Stimulated activated memory B cell treated with anti-CD40 and anti-IgM and Interleukin-4, amounts not matched to agents 10 μg/mL and 1 μg/mL and 100 μg/mL, for 72 hours (primary cell): ENCODE measurements around the gene ATG9B.
"Not testable (repeated sequence)": the region's sequence is repeated elsewhere in the genome, so short reads cannot be mapped to it uniquely, and the experiment has no call there.

Experiments
- ATAC-seq: fragments of 150-1000 bp; cut with Tn5 transposase; 2 replicates; pipeline ENCODE4 v1.10.0; 2021
- H3K27ac Mint-ChIP-seq: one replicate; pipeline ENCODE4 v1.8.0; 2022; ENCODE audit warnings: mild to moderate bottlenecking, mixed read lengths
- H3K27me3 Mint-ChIP-seq: one replicate; pipeline ENCODE4 v1.8.0; 2022; ENCODE audit warnings: mixed read lengths
- H3K36me3 Mint-ChIP-seq: one replicate; pipeline ENCODE4 v1.8.0; 2022; ENCODE audit warnings: mixed read lengths
- H3K4me1 Mint-ChIP-seq: one replicate; pipeline ENCODE4 v1.8.0; 2022; ENCODE audit warnings: mixed read lengths
- H3K4me3 Mint-ChIP-seq: one replicate; pipeline ENCODE4 v1.8.0; 2022; ENCODE audit warnings: mild to moderate bottlenecking, moderate library complexity, mixed read lengths
- H3K9me3 Mint-ChIP-seq: one replicate; pipeline ENCODE4 v1.8.0; 2022; ENCODE audit warnings: mixed read lengths

ATG9B gene

GRCh38 chr7:151032936-151033863 is 8.9 kb upstream of the ATG9B start:
- Mint-ChIP-seq H3K27ac (no peak overlapping the region), H3K9me3 (no peaks in the 10 kb centered on the region), H3K36me3 (peaks cover 30% of the 10 kb centered on the region), H3K27me3 (no peaks in the 10 kb centered on the region), H3K4me3 (no peak overlapping the region), H3K4me1 (peaks cover 16% of the 10 kb centered on the region)
- no peak for ATAC-seq

GRCh38 chr7:151031011-151031410 is 6.7 kb upstream of the ATG9B start:
- no peak for ATAC-seq
- Mint-ChIP-seq H3K36me3 (peaks cover 18% of the 10 kb centered on the region), H3K27ac (no peak overlapping the region), H3K4me1 (peaks cover 22% of the 10 kb centered on the region), H3K4me3 (no peak overlapping the region), H3K9me3 (no peaks in the 10 kb centered on the region), H3K27me3 (no peaks in the 10 kb centered on the region)

- Mint-ChIP-seq H3K36me3 (peaks cover 10% of the 10 kb centered on the region), H3K9me3 (no peaks in the 10 kb centered on the region), H3K4me3 (peak overlapping the region; percentile 96), H3K4me1 (peaks cover 22% of the 10 kb centered on the region), H3K27me3 (no peaks in the 10 kb centered on the region), H3K27ac (peak overlapping the region; percentile 86)
- ATAC-seq = no peak
Measured at GRCh38 chr7:151028948-151029501, 4.7 kb upstream of the ATG9B start.

GRCh38 chr7:151028131-151028947 is 4.0 kb upstream of the ATG9B start, which contains the start of gene ABCB8:
Gene ABCB8 (plus strand): TSS chr7:151028450. CDS start chr7:151028516, 66 bp downstream.
- Mint-ChIP-seq H3K27ac (peak within 1 kb of the TSS; percentile 86), H3K9me3 (no peaks in the 10 kb centered on the region), H3K4me3 (peak within 1 kb of the TSS; percentile 96), H3K4me1 (peaks cover 22% of the 10 kb centered on the region), H3K27me3 (peaks cover 1% of the 10 kb centered on the region), H3K36me3 (peaks cover 10% of the 10 kb centered on the region)
- ATAC-seq = peak; percentile 99

GRCh38 chr7:151027728-151028130 is 3.4 kb upstream of the ATG9B start:
- H3K27me3 Mint-ChIP-seq, H3K9me3 Mint-ChIP-seq, H3K36me3 Mint-ChIP-seq: not testable (repeated sequence)
- Mint-ChIP-seq H3K4me1 (peaks cover 22% of the 10 kb centered on the region), H3K4me3 (peak overlapping the region; percentile 96), H3K27ac (peak overlapping the region; percentile 86)
- peak; percentile 3 for ATAC-seq

GRCh38 chr7:151026771-151027727 is 2.8 kb upstream of the ATG9B start:
- H3K9me3 Mint-ChIP-seq, ATAC-seq, H3K36me3 Mint-ChIP-seq: not testable (repeated sequence)
- Mint-ChIP-seq H3K4me1 (peaks cover 22% of the 10 kb centered on the region), H3K4me3 (peak overlapping the region; percentile 96), H3K27me3 (peaks cover 10% of the 10 kb centered on the region), H3K27ac (peak overlapping the region; percentile 86)

GRCh38 chr7:151025924-151026671 is 1.8 kb upstream of the ATG9B start:
- peaks cover 22% of the 10 kb centered on the region for H3K4me1 Mint-ChIP-seq
- no peak overlapping the region for H3K4me3 Mint-ChIP-seq
- no peak for ATAC-seq
- H3K27me3 Mint-ChIP-seq = peaks cover 18% of the 10 kb centered on the region
- peaks cover 5% of the 10 kb centered on the region for H3K36me3 Mint-ChIP-seq
- no peak overlapping the region for H3K27ac Mint-ChIP-seq
- H3K9me3 Mint-ChIP-seq = no peaks in the 10 kb centered on the region

- no peak for ATAC-seq
- Mint-ChIP-seq H3K4me1 (peaks cover 22% of the 10 kb centered on the region), H3K9me3 (no peaks in the 10 kb centered on the region), H3K27ac (no peak overlapping the region), H3K36me3 (no peaks in the 10 kb centered on the region), H3K4me3 (no peak overlapping the region), H3K27me3 (peaks cover 46% of the 10 kb centered on the region)
Measured at GRCh38 chr7:151023232-151023631, 1.1 kb downstream of the ATG9B start.

- H3K4me3 Mint-ChIP-seq = no peak overlapping the region
- H3K9me3 Mint-ChIP-seq = no peaks in the 10 kb centered on the region
- H3K36me3 Mint-ChIP-seq = no peaks in the 10 kb centered on the region
- peaks cover 47% of the 10 kb centered on the region for H3K27me3 Mint-ChIP-seq
- H3K27ac Mint-ChIP-seq = no peak overlapping the region
- H3K4me1 Mint-ChIP-seq = peaks cover 30% of the 10 kb centered on the region
- ATAC-seq = no peak
Measured at GRCh38 chr7:151020231-151020630, 4.1 kb downstream of the ATG9B start.

GRCh38 chr7:151019130-151019447 is 5.2 kb downstream of the ATG9B start:
- H3K4me1 Mint-ChIP-seq = peaks cover 39% of the 10 kb centered on the region
- H3K4me3 Mint-ChIP-seq = peak overlapping the region; percentile 24
- peak overlapping the region; percentile 36 for H3K27ac Mint-ChIP-seq
- H3K9me3 Mint-ChIP-seq = no peaks in the 10 kb centered on the region
- H3K36me3 Mint-ChIP-seq = no peaks in the 10 kb centered on the region
- peaks cover 47% of the 10 kb centered on the region for H3K27me3 Mint-ChIP-seq
- no peak for ATAC-seq

GRCh38 chr7:151018421-151019129 is 5.7 kb downstream of the ATG9B start:
- Mint-ChIP-seq H3K36me3 (no peaks in the 10 kb centered on the region), H3K4me1 (peaks cover 42% of the 10 kb centered on the region), H3K27ac (peak overlapping the region; percentile 36), H3K27me3 (peaks cover 47% of the 10 kb centered on the region), H3K4me3 (peak overlapping the region; percentile 75), H3K9me3 (no peaks in the 10 kb centered on the region)
- peak; percentile 10 for ATAC-seq

GRCh38 chr7:151017953-151018420 is 6.3 kb downstream of the ATG9B start:
- Mint-ChIP-seq H3K27ac (peak overlapping the region; percentile 36), H3K36me3 (no peaks in the 10 kb centered on the region), H3K27me3 (peaks cover 42% of the 10 kb centered on the region), H3K9me3 (no peaks in the 10 kb centered on the region), H3K4me3 (peak overlapping the region; percentile 75), H3K4me1 (peaks cover 42% of the 10 kb centered on the region)
- peak; percentile 74 for ATAC-seq

- ATAC-seq = no peak
- Mint-ChIP-seq H3K27me3 (peaks cover 37% of the 10 kb centered on the region), H3K4me1 (peaks cover 45% of the 10 kb centered on the region), H3K27ac (peak overlapping the region; percentile 36), H3K4me3 (peak overlapping the region; percentile 75), H3K9me3 (no peaks in the 10 kb centered on the region), H3K36me3 (no peaks in the 10 kb centered on the region)
Measured at GRCh38 chr7:151017370-151017952, 6.8 kb downstream of the ATG9B start.
